Measurements from ENCODE around the gene TSPAN9.

TSPAN9 gene

GRCh38 chr12:3233797-3234196 lies 156.6 kb downstream of the TSPAN9 start:
- no peak for DNase-seq

- DNase-seq: no peak
Measured at GRCh38 chr12:3236345-3237187, 159.4 kb downstream of the TSPAN9 start.

GRCh38 chr12:3238196-3238595 lies 161.0 kb downstream of the TSPAN9 start:
- no peak for DNase-seq

GRCh38 chr12:3241621-3242020 lies 164.4 kb downstream of the TSPAN9 start:
- DNase-seq: no peak

DNA sequence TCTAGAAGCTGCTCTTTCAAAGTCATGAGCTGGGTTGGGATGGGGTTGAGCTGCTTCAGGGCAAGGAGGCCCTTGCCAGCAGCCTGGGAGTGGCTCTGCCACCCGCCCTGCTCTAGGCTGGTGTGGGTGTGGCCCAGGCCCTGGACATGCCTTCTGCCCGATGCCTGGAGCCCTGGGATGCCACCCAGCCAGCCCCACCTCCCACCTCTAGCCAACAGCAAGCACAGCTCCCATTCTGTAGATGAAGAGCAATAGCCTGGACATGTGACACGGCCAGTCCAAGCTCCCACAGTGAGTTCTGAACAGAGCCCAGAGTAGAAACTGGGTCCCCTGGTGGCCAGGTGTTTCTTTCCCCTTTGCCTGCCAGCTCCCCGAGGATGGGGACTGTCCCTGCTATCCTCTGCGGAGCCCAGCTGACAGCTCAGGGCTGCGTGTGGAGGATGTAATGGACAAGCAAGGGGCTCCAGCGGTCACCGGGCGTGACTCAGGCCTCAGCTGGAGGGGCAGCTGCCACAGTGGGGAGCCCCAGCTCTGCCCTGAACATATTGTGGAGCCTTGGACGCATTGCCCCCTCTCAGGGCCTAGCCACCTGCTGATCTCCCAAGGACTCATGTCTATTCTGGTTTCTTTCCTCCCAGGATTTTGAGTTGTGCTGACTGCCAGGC lies 165.2 kb downstream of the TSPAN9 start:
- no peak for DNase-seq

GRCh38 chr12:3243376-3244084 lies 166.4 kb downstream of the TSPAN9 start:
- no peak for DNase-seq

- no peak for DNase-seq
Measured at GRCh38 chr12:3244219-3244750, 167.1 kb downstream of the TSPAN9 start.

GRCh38 chr12:3246253-3246652 lies 169.1 kb downstream of the TSPAN9 start:
- no peak for DNase-seq

GRCh38 chr12:3247077-3247476 lies 169.9 kb downstream of the TSPAN9 start:
- no peak for DNase-seq

DNA sequence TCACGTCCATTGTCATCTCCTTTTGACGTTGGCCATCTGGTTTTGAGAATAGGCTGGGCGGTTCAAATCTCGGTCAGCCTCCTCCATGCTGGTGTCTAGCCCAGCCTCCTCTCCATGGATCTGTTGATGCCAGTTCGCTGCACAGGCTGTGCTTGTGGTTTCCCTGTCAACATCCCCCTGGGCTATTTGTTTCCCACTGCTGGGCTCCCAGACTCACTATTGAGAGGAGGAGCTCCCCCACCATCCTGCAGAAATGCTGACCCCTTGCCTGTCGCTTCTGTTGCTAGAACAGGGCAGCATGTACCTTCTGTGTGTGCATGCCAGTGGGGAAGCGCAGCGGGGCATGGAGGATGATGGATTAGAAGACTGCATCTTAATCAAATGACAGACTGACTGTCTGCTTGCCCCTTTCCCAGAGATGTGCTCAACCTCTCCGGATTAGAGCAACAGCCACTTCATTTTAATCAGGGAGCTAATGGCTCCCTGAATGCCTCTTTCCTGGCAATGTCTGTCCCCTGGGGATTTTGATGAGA lies 170.5 kb downstream of the TSPAN9 start:
- no peak for DNase-seq

- DNase-seq: no peak
Measured at GRCh38 chr12:3249081-3249800, 172.1 kb downstream of the TSPAN9 start.

DNA sequence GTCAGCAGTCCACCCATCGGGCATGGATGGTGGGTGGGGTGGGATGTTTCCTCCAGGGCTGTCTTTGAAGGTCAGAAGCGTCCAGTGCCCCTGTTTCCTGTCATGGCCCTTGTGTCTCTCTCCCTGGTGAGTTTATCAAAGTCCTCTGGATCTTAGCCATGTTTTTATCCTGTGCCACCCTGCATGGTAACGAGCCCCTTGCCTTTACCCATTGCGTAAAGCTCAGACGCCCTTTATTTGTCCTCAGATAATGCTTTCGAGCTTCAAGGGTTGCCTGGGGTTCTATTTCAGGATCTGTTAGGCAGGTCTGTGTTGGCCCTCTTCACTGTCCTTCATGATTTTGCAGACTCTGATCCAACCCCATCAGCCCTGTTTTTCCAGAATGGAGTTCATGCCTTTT lies 172.9 kb downstream of the TSPAN9 start:
- DNase-seq: no peak

DNA sequence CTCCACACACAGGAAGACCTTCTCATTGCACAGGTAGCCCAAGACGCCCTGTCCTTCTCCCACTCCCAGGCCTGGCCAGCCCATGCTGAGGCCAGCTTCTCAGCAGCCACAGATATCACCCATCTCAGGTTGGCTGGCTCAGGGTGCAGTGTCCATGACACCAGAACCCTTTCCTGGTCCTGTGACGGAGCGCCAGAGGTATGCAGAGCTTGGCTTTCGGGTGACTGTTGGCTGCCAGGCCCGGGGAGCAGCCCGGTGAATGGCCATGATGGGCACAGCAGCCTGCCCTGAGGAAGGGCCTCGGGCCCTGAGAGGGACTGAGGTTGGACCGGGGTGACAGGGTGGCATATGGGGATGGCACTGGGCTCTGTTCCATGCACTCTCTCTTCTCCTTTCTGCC lies 173.4 kb downstream of the TSPAN9 start:
- no peak for DNase-seq

GRCh38 chr12:3251067-3251466 lies 173.9 kb downstream of the TSPAN9 start:
- DNase-seq: no peak

GRCh38 chr12:3251691-3252090 lies 174.5 kb downstream of the TSPAN9 start:
- DNase-seq: no peak

DNA sequence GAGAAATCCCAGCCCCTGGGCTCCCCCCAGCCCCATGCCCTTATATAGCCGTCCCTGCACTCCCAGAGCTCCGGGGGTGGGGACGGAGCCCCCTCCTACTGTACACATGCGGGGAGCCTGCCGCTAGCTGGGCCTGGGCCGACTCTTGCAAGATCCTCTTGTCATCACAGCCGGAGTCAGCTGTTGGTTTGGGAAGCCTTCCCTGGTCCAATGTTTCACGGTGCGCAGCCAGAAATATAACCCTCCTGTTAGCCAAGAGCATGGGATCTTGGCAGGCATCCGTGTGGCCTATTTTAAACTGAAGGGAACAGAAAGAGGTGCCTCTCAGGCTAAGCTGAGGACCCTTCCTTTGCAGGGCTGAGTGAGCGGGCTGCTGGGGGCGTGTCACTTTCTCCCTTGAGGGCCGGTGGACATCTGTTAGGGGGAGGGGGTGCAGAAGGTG lies 175.3 kb downstream of the TSPAN9 start:
- DNase-seq: no peak

DNA sequence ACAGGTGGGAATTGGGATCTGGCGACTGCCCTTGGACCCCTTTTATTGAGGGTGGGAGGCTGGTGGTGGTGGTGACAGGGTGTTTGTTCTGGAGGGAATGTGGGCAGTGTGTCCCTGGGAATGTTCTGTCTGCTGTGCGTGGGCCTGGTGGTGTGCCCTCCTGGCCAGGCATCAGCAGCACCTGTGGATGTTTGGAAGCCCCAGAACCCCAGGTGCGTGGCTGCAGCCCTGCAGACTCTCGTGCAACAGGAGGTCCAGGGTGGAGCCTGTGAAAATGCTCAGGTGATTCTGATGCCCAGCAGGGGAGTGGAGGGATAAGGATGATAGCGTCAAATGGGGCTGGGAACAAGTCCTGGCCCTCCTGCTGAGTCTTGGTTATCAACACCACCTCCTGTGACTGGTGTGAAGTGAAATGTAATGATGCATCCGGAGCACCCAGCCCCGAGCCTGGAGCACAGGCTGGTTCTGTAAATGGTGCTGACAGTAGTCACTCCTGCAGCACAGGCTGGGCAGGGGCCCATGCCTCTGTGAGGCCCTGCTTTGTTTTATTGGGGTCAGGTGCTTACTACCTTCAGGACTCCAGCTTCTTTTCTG lies 176.6 kb downstream of the TSPAN9 start:
- DNase-seq: no peak

DNA sequence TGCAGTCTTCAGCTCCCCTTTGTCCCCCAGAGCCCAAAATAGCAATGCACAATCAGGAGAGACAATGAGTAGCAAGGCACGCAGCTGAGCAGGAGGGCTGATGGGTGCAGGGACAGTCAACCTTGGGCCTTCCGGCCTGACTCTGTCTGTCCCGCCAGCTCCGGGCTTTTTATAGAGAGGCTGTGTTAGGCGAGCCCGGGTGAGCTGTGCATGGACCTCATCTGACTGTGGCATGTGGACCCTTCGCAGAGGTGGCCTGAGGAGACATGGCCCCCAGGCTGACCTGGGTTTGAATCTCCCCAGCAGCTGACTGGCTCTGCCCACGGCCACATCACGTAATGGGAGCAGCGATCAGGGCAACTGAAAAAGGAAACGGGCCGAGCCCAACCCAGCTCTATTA lies 177.9 kb downstream of the TSPAN9 start:
- DNase-seq: no peak

GRCh38 chr12:3256103-3256631 lies 179.0 kb downstream of the TSPAN9 start:
- no peak for DNase-seq

GRCh38 chr12:3257411-3257810 lies 180.2 kb downstream of the TSPAN9 start:
- DNase-seq: no peak

- no peak for DNase-seq
Measured at GRCh38 chr12:3259973-3260372, 182.8 kb downstream of the TSPAN9 start.
